DMS114 treated with DMSO at 0.1 percent for 48 hours (cell line): Measurements from ENCODE around the gene CFAP141.

ENCODE experiments used
- DNase-seq: peaks from one replicate; lab custom pipeline; 2025; ENCODE audit not compliant: unreplicated experiment; lab: John Stamatoyannopoulos, UW

Gene CFAP141

DNA sequence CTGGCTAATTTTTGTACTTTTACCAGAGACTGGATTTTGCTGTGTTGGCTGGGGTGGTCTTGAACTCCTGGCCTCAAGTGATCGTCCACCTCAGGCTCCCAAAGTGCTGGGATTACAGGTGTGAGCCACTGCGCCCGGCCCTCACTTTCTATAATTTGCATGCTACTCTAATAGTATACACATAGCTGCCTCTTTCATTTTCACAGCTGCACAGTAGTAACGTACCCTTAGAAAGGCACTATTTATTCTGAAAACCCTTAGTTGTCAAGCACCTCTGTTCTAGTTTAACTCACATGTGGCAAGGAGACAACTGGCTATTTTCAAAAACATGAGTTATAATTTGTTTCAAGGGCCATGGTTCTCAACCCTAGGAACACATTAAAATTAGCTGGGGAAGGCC, 31.5 kb downstream of the CFAP141 start:
- no peak for DNase-seq

GRCh38 chr1:154171880-154172279, 34.3 kb downstream of the CFAP141 start:
- no peak for DNase-seq

DNA sequence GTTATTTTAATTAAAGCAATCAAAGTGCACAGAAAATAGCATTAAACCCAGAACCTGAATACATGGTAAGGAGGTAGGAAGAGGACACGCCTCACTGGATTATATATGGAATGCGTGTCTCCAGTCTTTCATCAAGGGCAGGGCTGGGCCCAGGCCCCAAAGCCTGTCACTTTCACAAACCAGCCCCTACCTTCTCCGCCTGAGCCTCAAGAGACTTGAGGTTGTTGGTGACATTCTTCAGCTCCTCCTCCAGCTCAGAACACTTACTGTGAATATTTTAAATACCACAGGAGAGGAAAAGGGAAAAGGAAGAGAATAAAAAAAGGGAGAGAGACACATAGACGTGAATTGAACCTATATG, 34.9 kb downstream of the CFAP141 start:
- no peak for DNase-seq

DNA sequence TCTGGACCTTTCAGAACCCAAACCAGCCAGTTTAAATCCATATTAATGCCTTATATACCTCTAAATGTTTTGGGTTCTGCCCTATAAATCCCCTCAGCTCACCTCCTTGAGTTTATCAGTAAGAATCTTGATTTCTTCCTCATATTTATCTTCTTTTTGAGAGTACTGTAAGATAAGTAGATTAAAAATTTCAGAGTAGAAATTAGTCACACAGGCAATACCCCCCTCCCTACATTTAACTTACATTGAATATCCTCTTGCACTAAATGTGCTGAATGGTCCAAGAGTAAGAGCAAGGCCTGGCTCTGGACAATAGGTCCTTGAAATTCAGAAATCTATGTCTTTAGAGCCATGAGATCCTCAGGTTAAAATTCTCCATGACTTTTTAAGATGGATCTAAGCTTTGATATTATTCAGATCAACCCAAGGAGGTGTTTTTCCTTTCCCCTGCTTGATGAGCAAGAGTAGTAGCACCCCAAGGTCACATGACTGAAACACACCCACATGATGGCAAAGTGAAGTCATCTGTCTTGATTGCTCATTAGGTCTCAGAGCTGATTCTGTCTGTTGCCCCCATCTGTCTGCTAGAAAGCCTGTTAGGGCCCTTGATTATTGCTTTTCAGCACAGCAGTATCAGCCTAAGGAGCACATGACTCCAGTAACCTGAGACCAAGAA, 35.4 kb downstream of the CFAP141 start:
- DNase-seq: no peak

DNA sequence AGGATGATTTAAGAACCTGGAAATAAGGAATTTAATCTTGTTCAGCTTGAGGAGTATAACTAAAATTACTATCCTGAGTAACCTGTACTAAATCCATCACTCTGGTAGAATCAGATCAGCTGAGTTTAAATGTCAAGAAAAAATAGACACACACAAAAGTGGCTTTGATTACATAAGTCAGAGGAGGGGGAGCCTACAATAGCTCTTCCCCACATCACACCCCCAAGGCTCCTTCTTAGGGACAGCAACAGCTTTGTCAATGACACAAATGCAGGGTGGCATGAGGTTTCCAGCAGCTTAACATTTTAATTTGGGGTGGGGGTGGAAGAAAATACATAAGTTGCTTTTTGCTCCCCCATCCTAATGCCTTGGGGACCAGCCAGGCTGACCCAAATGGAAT, 38.7 kb downstream of the CFAP141 start:
- no peak for DNase-seq

DNA sequence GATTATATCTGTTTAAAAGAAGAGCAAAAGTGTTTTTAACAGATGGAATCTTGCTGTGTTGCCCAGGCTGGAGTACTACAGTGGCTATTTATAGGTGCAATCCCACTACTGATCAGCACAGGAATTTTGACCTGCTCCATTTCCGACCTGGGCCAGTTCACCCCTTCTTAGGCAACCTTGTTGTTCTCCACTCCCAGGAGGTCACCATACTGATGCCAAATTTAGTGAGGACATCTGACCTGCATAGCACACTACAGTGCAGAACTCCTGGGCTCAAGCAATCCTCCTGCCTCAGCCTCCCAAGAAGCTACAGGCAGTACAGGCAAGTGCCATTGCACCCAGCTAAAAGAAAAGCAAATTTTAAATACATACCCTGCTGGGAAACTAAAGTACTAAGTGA, 39.9 kb downstream of the CFAP141 start:
- DNase-seq: no peak

DNA sequence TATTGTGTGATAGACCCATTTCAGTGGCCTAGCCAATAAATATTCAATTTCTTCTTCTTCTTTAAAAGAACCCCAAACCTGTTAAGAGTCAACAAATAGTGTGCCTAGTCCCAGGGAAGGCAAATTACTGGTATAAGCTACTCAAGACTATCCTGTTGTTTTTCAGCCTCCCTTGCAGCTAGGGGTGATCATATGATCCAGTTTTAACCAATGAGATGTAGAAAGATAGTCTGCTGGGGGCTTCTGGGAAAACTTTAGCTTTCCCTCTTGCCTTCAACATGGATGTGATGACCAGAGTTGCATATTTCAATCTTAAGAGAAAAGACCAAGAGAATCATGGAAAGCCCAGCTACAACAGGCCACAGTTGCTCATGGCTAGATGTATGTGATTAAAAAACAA, 46.6 kb downstream of the CFAP141 start:
- no peak for DNase-seq

- DNase-seq: no peak
Measured at GRCh38 chr1:154158307-154159125, 47.6 kb downstream of the CFAP141 start.

DNA sequence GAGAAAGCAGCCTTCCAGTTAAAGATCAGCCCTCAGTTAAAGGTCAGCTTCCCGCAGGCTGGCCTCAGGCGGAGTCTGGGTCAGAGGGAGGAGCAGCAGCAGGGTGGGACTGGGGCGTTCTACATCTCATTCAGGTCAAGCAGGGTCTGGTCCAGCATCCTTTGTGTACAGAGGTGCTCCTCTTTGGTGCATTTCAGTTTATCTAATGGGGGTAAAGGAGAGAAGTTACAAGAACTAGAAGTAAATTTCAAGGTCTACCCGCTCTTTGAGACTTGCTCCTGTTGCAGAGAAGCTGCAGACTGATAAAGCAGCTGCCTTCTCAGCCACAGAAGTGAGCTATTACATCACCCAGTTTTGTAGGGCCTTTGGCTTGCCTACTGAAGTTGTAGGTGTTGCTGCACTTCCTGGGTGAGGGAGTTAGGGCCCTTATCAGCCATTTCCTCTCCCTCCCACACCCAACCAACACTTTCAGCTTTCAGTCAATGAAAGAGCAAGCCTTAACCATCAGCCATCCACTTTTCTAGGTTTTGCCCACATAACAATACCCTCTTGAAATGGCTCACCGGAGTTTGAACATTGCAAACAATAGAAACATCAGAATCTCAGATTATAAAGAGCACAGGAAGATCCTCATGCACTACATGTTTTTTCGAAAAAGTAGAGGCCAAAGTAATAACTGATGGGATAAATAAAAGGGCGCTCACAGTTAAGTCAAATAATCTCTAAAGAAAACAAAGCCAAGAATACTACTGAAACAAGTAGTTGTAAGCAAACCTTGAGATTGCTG, 48.4 kb downstream of the CFAP141 start:
- DNase-seq: no peak

DNA sequence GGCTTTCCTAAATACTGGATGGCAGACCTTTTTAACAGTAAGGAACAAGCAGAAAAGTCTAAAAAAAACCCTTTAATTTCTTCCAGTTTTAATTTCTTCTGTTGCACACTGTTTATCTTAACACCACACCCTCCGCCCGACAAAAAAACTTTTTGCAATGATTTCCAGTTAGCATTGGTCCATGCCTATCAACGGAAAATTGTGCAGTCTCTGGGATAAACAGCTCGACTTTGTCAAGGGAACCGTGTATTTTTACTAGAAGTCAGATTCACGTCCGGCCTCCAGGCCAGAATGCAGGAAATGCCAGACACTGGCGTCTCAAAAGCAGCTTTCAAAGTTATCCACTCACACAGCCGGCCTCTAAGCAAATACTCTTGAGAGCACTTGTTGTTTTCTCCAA, 50.9 kb downstream of the CFAP141 start:
- DNase-seq: no peak

DNA sequence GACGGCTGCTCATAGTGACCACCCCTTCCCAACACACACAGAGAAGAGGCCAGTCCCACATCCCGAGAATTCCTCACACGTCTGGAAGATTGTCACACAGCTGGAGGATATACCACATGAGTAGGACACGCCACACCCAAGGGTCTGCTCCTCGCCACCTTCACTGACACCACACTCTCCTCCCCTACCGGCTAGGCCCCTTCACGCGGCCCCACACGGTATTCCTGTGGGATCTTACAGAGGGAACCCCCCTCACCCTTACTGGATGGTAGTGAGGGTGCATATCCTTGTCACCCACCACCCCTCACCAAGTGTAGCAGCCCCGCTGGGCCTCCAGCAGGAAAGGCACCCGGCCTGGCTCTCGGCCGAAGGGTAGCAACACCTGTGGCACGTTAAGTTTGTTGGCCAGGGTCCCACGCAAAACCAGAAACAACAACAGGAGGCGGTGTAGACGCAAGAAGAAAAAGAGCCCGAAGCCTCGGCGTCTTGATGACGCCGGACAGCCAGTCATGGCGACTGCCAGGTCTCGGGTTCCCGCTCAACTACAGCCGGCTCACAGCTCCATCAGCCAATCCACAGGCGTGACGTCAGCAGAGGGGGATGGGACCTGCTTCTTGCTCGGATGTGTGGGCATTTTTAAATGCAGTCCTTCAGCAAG, 51.5 kb downstream of the CFAP141 start, which contains the start of gene NUP210L:
NUP210L (minus strand) TSS at position 540 of the 658 bp plus-strand sequence.
- DNase-seq: no peak

DNA sequence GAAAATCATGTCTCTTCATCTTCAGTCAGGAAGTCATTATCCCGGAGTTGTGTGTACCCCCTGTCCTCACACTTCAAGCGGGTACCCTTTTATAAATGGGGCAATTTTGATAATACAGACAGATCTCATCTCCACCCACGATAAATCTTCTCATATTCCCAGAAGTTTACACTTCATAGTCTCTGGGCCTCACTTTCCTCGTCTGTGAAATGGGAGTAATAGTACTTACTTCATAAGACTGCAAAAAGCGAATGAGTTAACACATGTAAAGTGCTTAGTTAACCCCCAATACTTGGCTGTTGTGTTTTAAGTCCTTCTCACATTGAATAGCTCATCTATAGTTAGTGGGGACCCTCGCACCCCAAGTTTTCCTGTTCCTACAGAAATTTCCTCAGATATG, 52.1 kb downstream of the CFAP141 start:
- no peak for DNase-seq

DNA sequence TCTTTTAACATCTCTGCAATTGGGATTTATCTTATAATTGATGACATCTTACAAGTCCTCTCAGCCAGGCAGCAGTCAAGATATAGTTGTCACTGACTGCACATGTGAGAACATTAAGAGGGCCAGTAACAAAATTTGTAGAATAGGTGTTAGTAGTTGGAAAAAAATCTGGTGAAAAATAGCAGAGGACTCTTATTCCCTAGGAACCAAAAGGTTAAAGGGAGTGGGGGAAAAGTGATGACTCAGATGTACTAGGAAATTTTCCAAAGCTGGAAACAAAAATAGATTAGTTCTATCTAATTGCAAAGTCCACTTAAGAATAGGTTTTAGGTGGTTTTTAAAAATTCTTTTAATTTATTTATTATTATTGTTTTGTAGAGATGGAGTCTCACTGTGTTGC, 54.8 kb downstream of the CFAP141 start:
- DNase-seq: no peak
